ENCODE results near the gene EBI3. TPM values are rescaled to one million over a fixed set of nuclear protein-coding genes. Genes with fewer than 3 reads are reported as not detected.

EBI3 gene
- polyA plus RNA-seq, 1 donor (not counting 4 experiments of a cell fraction or from before 2014, with no cell fraction given): 0.05 TPM

DNA sequence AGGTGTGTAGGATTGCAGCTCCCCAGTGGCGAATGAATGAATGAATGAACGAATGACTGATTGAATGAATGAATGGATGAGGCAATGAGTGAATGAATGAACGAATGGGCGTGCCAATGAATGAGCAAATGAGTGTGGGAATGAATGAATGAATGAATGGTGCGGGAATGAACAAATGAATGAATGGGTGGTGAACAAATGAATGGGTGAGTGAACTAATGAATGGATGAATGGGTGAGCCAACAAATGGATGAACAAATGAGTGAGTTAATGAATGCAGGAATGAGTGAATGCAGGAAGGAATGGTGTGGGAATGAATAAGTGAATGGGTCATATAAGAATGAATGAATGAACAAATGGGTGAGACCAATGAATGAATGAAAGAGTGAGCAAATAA lies 32.1 kb upstream of the EBI3 start:
- H3K27me3 ChIP-seq (ENCODE audit: control insufficient read depth, extremely low read depth, insufficient read depth, low read length): peaks cover 21% of the 10 kb centered on the region
- no peak for DNase-seq (ENCODE audit: low read depth, low spot score)
- no peak for FAIRE-seq
- no peaks in the 10 kb centered on the region for H4K20me1 ChIP-seq (ENCODE audit: control insufficient read depth, extremely low read depth, insufficient read depth, low read length)
- no peak overlapping the region for H3K9ac ChIP-seq (ENCODE audit: control insufficient read depth, extremely low read depth, insufficient read depth, low read length)
- H3K4me1 ChIP-seq (ENCODE audit: control insufficient read depth, extremely low read depth, insufficient read depth, low read length): no peaks in the 10 kb centered on the region
- H3K36me3 ChIP-seq (ENCODE audit: control insufficient read depth in 2 of 2, extremely low read depth in 1 of 2, insufficient read depth in 2 of 2, low read length in 2 of 2): no peaks in the 10 kb centered on the region
- TF ChIP-seq EZH2 (IDR thresholded peaks at IDR 0.05; ENCODE audit: low read length): no peak
- no peak for TF ChIP-seq CTCF (optimal IDR thresholded peaks at IDR 0.05 in 1 of 3, IDR thresholded peaks at IDR 0.05 in 1 of 3, conservative IDR thresholded peaks at IDR 0.05 in 1 of 3; ENCODE audit: extremely low read depth in 1 of 3, insufficient read depth in 2 of 3, low read length in 3 of 3)
- no peak overlapping the region for H3K4me2 ChIP-seq (ENCODE audit: control insufficient read depth, extremely low read depth, insufficient read depth, low read depth, low read length)
- H3K4me3 ChIP-seq (ENCODE audit: control insufficient read depth in 2 of 3, extremely low read depth in 1 of 3, insufficient read depth in 2 of 3, low read depth in 1 of 3, low read length in 3 of 3): no peak overlapping the region
- no peaks in the 10 kb centered on the region for H3K9me3 ChIP-seq (ENCODE audit: control insufficient read depth, low read depth, low read length)
- dilution Hi-C loops (cut with MboI; ENCODE audit: extremely low pct_ligation_motif_present, low sequenced_read_pairs): no loop called here
- H2AFZ ChIP-seq (ENCODE audit: control insufficient read depth, low read length): no peak overlapping the region
- no peaks in the 10 kb centered on the region for H3K79me2 ChIP-seq (ENCODE audit: control insufficient read depth, insufficient read depth, low read length)
- no peak overlapping the region for H3K27ac ChIP-seq (ENCODE audit: control insufficient read depth, insufficient read depth, low read length)
- H3K9me1 ChIP-seq (ENCODE audit: control insufficient read depth, extremely low read depth, insufficient read depth, low read length): no peaks in the 10 kb centered on the region

GRCh38 chr19:4197625-4198466 lies 31.5 kb upstream of the EBI3 start:
- Histone ChIP-seq H3K27me3 (ENCODE audit: control insufficient read depth, extremely low read depth, insufficient read depth, low read length) (peaks cover 21% of the 10 kb centered on the region), H3K9ac (ENCODE audit: control insufficient read depth, extremely low read depth, insufficient read depth, low read length) (no peak overlapping the region), H3K9me1 (ENCODE audit: control insufficient read depth, extremely low read depth, insufficient read depth, low read length) (no peaks in the 10 kb centered on the region), H2AFZ (ENCODE audit: control insufficient read depth, low read length) (no peak overlapping the region), H3K36me3 (ENCODE audit: control insufficient read depth in 2 of 2, extremely low read depth in 1 of 2, insufficient read depth in 2 of 2, low read length in 2 of 2) (no peaks in the 10 kb centered on the region), H4K20me1 (ENCODE audit: control insufficient read depth, extremely low read depth, insufficient read depth, low read length) (no peaks in the 10 kb centered on the region), H3K4me2 (ENCODE audit: control insufficient read depth, extremely low read depth, insufficient read depth, low read depth, low read length) (no peak overlapping the region), H3K4me3 (ENCODE audit: control insufficient read depth in 2 of 3, extremely low read depth in 1 of 3, insufficient read depth in 2 of 3, low read depth in 1 of 3, low read length in 3 of 3) (no peak overlapping the region), H3K4me1 (ENCODE audit: control insufficient read depth, extremely low read depth, insufficient read depth, low read length) (no peaks in the 10 kb centered on the region), H3K9me3 (ENCODE audit: control insufficient read depth, low read depth, low read length) (no peaks in the 10 kb centered on the region), H3K27ac (ENCODE audit: control insufficient read depth, insufficient read depth, low read length) (no peak overlapping the region), H3K79me2 (ENCODE audit: control insufficient read depth, insufficient read depth, low read length) (no peaks in the 10 kb centered on the region)
- dilution Hi-C loops (cut with MboI; ENCODE audit: extremely low pct_ligation_motif_present, low sequenced_read_pairs): no loop called here
- DNase-seq (ENCODE audit: low read depth, low spot score) (no peak), FAIRE-seq (no peak)
- TF ChIP-seq CTCF (optimal IDR thresholded peaks at IDR 0.05 in 1 of 3, IDR thresholded peaks at IDR 0.05 in 1 of 3, conservative IDR thresholded peaks at IDR 0.05 in 1 of 3; ENCODE audit: extremely low read depth in 1 of 3, insufficient read depth in 2 of 3, low read length in 3 of 3): no peak
- peak; percentile 34 for TF ChIP-seq EZH2 (IDR thresholded peaks at IDR 0.05; ENCODE audit: low read length)
